ENCODE results near the gene NTM. TPM values are rescaled to one million over a fixed set of nuclear protein-coding genes. Genes with fewer than 3 reads are reported as not detected.

NTM gene
- polyA plus RNA-seq, 1 donor (not counting 4 experiments of a cell fraction or from before 2014, with no cell fraction given), result 47.9 TPM

DNA sequence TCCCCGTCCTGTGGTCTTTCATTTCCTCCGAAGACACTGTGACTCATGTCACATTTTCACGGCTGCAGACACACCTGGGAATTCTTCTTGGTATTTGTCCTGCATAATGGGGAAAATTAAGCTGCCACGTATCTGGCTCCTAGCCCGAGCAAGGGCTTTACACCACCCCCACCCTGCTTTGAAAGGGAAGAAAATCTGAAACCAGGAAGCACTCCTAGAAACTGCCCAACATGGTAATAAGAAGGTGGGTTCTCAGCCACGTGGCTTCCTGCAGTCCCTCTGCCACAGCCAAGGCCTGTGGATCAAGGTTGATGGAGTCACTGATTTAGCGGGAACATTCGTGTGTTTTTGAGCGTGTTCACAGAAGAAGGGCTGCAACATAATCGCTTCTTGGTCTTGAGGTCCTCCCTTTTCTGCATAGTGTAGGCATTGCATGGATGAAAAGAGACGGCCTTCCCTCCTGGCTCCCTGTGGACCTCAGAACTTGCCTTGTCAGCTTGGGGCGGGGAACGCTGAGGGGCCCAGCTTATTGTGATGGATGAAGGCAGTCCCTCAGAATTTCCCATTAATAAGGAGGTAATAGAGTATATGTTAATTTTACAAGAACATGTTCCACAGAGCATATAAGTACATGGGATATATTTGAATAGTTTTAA is 292.0 kb downstream of the NTM start:
- FAIRE-seq, result no peak
- no peak overlapping the region for H2AFZ ChIP-seq (ENCODE audit: control insufficient read depth, low read length)

DNA sequence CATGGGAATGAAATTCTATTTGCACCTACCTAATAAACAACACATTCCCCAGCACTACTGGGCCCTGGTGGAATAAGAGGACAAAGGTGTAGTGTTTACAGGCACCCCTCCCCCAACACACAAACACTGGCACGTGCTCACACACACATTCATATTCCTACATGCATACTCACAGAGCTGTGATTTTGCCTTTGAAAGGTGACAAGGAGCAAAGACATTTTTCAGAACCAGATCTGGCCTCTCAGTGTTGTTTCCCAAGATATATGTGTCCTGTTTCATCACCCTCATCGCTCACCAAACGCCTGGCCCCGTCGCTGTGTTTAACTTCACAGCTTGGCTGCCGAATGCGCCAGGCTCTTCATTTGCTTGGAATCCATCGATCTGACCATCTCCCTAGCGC is 292.6 kb downstream of the NTM start:
- no peak for FAIRE-seq
- DNase-seq (ENCODE audit: low read depth, low spot score), result no peak
- no peaks in the 10 kb centered on the region for H3K9me1 ChIP-seq (ENCODE audit: control insufficient read depth, extremely low read depth, insufficient read depth, low read length)

More for the DNA sequence above, 292.0 kb downstream of the NTM start:
- dilution Hi-C loops (cut with MboI; ENCODE audit: extremely low pct_ligation_motif_present, low sequenced_read_pairs), result loop anchor here (25.0 kb wide), 1 partner anchor 600 kb away; no protein-coding TSS in a partner anchor
- H3K4me1 ChIP-seq (ENCODE audit: control insufficient read depth, extremely low read depth, insufficient read depth, low read length), result no peaks in the 10 kb centered on the region
- H3K4me3 ChIP-seq (ENCODE audit: control insufficient read depth in 2 of 3, extremely low read depth in 1 of 3, insufficient read depth in 2 of 3, low read depth in 1 of 3, low read length in 3 of 3), result no peak overlapping the region
- H3K79me2 ChIP-seq (ENCODE audit: control insufficient read depth, insufficient read depth, low read length), result no peaks in the 10 kb centered on the region
- no peaks in the 10 kb centered on the region for H4K20me1 ChIP-seq (ENCODE audit: control insufficient read depth, extremely low read depth, insufficient read depth, low read length)
- H3K4me2 ChIP-seq (ENCODE audit: control insufficient read depth, extremely low read depth, insufficient read depth, low read depth, low read length), result no peak overlapping the region
- H3K27me3 ChIP-seq (ENCODE audit: control insufficient read depth, extremely low read depth, insufficient read depth, low read length), result no peaks in the 10 kb centered on the region
- TF ChIP-seq, protein P1, sequence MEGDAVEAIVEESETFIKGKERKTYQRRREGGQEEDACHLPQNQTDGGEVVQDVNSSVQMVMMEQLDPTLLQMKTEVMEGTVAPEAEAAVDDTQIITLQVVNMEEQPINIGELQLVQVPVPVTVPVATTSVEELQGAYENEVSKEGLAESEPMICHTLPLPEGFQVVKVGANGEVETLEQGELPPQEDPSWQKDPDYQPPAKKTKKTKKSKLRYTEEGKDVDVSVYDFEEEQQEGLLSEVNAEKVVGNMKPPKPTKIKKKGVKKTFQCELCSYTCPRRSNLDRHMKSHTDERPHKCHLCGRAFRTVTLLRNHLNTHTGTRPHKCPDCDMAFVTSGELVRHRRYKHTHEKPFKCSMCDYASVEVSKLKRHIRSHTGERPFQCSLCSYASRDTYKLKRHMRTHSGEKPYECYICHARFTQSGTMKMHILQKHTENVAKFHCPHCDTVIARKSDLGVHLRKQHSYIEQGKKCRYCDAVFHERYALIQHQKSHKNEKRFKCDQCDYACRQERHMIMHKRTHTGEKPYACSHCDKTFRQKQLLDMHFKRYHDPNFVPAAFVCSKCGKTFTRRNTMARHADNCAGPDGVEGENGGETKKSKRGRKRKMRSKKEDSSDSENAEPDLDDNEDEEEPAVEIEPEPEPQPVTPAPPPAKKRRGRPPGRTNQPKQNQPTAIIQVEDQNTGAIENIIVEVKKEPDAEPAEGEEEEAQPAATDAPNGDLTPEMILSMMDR (optimal IDR thresholded peaks at IDR 0.05 in 1 of 3, IDR thresholded peaks at IDR 0.05 in 1 of 3, conservative IDR thresholded peaks at IDR 0.05 in 1 of 3; ENCODE audit: extremely low read depth in 1 of 3, insufficient read depth in 2 of 3, low read length in 3 of 3), result no peak
- no peak for TF ChIP-seq EZH2 (IDR thresholded peaks at IDR 0.05; ENCODE audit: low read length)
- no peaks in the 10 kb centered on the region for H3K9me3 ChIP-seq (ENCODE audit: control insufficient read depth, low read depth, low read length)
- no peak overlapping the region for H3K27ac ChIP-seq (ENCODE audit: control insufficient read depth, insufficient read depth, low read length)
- H3K36me3 ChIP-seq (ENCODE audit: control insufficient read depth in 2 of 2, extremely low read depth in 1 of 2, insufficient read depth in 2 of 2, low read length in 2 of 2), result no peaks in the 10 kb centered on the region
- H3K9me1 ChIP-seq (ENCODE audit: control insufficient read depth, extremely low read depth, insufficient read depth, low read length), result no peaks in the 10 kb centered on the region
- no peak overlapping the region for H3K9ac ChIP-seq (ENCODE audit: control insufficient read depth, extremely low read depth, insufficient read depth, low read length)
- no peak for DNase-seq (ENCODE audit: low read depth, low spot score)

More for the DNA sequence above, 292.6 kb downstream of the NTM start:
- Histone ChIP-seq H3K9me3 (ENCODE audit: control insufficient read depth, low read depth, low read length) (no peaks in the 10 kb centered on the region), H3K4me1 (ENCODE audit: control insufficient read depth, extremely low read depth, insufficient read depth, low read length) (no peaks in the 10 kb centered on the region), H3K9ac (ENCODE audit: control insufficient read depth, extremely low read depth, insufficient read depth, low read length) (no peak overlapping the region), H3K27me3 (ENCODE audit: control insufficient read depth, extremely low read depth, insufficient read depth, low read length) (no peaks in the 10 kb centered on the region), H2AFZ (ENCODE audit: control insufficient read depth, low read length) (no peak overlapping the region), H3K36me3 (ENCODE audit: control insufficient read depth in 2 of 2, extremely low read depth in 1 of 2, insufficient read depth in 2 of 2, low read length in 2 of 2) (no peaks in the 10 kb centered on the region), H4K20me1 (ENCODE audit: control insufficient read depth, extremely low read depth, insufficient read depth, low read length) (no peaks in the 10 kb centered on the region), H3K4me3 (ENCODE audit: control insufficient read depth in 2 of 3, extremely low read depth in 1 of 3, insufficient read depth in 2 of 3, low read depth in 1 of 3, low read length in 3 of 3) (no peak overlapping the region), H3K27ac (ENCODE audit: control insufficient read depth, insufficient read depth, low read length) (no peak overlapping the region), H3K79me2 (ENCODE audit: control insufficient read depth, insufficient read depth, low read length) (no peaks in the 10 kb centered on the region), H3K4me2 (ENCODE audit: control insufficient read depth, extremely low read depth, insufficient read depth, low read depth, low read length) (no peak overlapping the region)
- TF ChIP-seq, protein P1 (optimal IDR thresholded peaks at IDR 0.05 in 1 of 3, IDR thresholded peaks at IDR 0.05 in 1 of 3, conservative IDR thresholded peaks at IDR 0.05 in 1 of 3; ENCODE audit: extremely low read depth in 1 of 3, insufficient read depth in 2 of 3, low read length in 3 of 3), result no peak
- no peak for TF ChIP-seq EZH2 (IDR thresholded peaks at IDR 0.05; ENCODE audit: low read length)
- dilution Hi-C loops (cut with MboI; ENCODE audit: extremely low pct_ligation_motif_present, low sequenced_read_pairs), result loop anchor here (25.0 kb wide), 1 partner anchor 601 kb away; no protein-coding TSS in a partner anchor
